K562 (cell line): ENCODE measurements around the gene LGR6. TPM values are rescaled to one million over a fixed set of nuclear protein-coding genes. Genes with fewer than 3 reads are reported as not detected.

Experiments
- DPF2 ChIP-seq: fragments of 450-650 bp; IDR thresholded peaks from 2 replicates; pipeline ENCODE4 v1.6.1; 2016
- ETS2 ChIP-seq: IDR thresholded peaks from 2 replicates; pipeline ENCODE4 v1.6.1; 2016; ENCODE audit warnings: borderline replicate concordance, missing genetic modification characterization, mild to moderate bottlenecking, moderate library complexity, missing compliant biosample characterization; ENCODE audit not compliant: poor library complexity, severe bottlenecking
- EZH2 ChIP-seq: IDR thresholded peaks from 2 replicates; pipeline ENCODE4 v1.6.1; 2012; ENCODE audit warnings: low read depth, mild to moderate bottlenecking, inconsistent platforms, low read length, borderline replicate concordance
- HDAC1 ChIP-seq, 2 experiments: fragments of 450-650 bp; IDR thresholded peaks; 2 replicates each; pipeline ENCODE4 v1.6.1; 2016 to 2017; ENCODE audit warnings: inconsistent platforms in 1 of 2, mild to moderate bottlenecking in 1 of 2, moderate library complexity in 1 of 2
- HNRNPUL1 ChIP-seq: fragments of 200-400 bp; formaldehyde crosslinking; IDR thresholded peaks from 2 replicates; pipeline ENCODE4 v1.6.1; 2017; ENCODE audit warnings: low read length
- MCM3 ChIP-seq: fragments of 450-650 bp; IDR thresholded peaks from 2 replicates; pipeline ENCODE4 v1.6.1; 2016
- PHB ChIP-seq: fragments of 250-450 bp; sonication (Bioruptor Pico); IDR thresholded peaks from 2 replicates; pipeline ENCODE4 v1.5.0; 2021
- RCOR1 ChIP-seq, 2 experiments: IDR thresholded peaks; 2 replicates each; pipeline ENCODE4 v1.6.1; 2012; ENCODE audit warnings: low read depth in 2 of 2, low read length in 2 of 2, borderline replicate concordance in 1 of 2, improper control_type of control experiment in 1 of 2
- SLC30A9 ChIP-seq: fragments of 250-450 bp; sonication (Bioruptor Pico); IDR thresholded peaks from 2 replicates; pipeline ENCODE4 v1.8.0; 2022; ENCODE audit warnings: mild to moderate bottlenecking, moderate library complexity
- SNIP1 ChIP-seq: fragments of 450-650 bp; IDR thresholded peaks from 2 replicates; pipeline ENCODE4 v1.7.1; 2017; ENCODE audit warnings: low read depth, mild to moderate bottlenecking
- TAF7 ChIP-seq: fragments of 450-650 bp; IDR thresholded peaks from 2 replicates; pipeline ENCODE4 v1.6.1; 2016; ENCODE audit warnings: missing genetic modification characterization, missing compliant biosample characterization
- ZNF644 ChIP-seq: fragments of 200-800 bp; sonication (Bioruptor generic); IDR thresholded peaks from 2 replicates; pipeline ENCODE4 v1.6.1; 2016; ENCODE audit warnings: low read depth, missing genetic modification characterization, missing compliant biosample characterization
- polyA plus RNA-seq, 8 experiments: library from polyadenylated mRNA; depleted of rRNA in 4 of 8; stranded (reverse) in 5 of 8; unstranded in 3 of 8; fragments of >200 nt; fragmentation: Nextera tagmentation in 2 of 8; fragmentation: Illumina TruSeq in 1 of 8; extraction: Ambion mirVana in 2 of 8; extraction: Trizol in 1 of 8; gene quantifications; 2 replicates each; pipeline versions ENCODE4 v1.2.1 to v1.2.3, GENCODE V29; 2011 to 2014; ENCODE audit warnings: inconsistent platforms in 1 of 8, missing spikeins in 1 of 8
- total RNA-seq, 7 experiments: library from RNA; depleted of rRNA in 6 of 7; stranded (reverse); fragments of >200 nt in 6 of 7; fragmentation: Illumina TruSeq in 2 of 7; extraction: Trizol in 2 of 7; gene quantifications; 2 replicates each; pipeline versions ENCODE4 v1.2.1 to v1.2.3, GENCODE V29; 2011 to 2021; ENCODE audit warnings: low replicate concordance in 1 of 7
- TF ChIP-seq, protein P1 (sequence below): fragments of 200-800 bp; sonication (Bioruptor generic); IDR thresholded peaks from 2 replicates; pipeline ENCODE4 v1.6.1; 2017; ENCODE audit warnings: missing genetic modification characterization, missing compliant biosample characterization
- TF ChIP-seq, protein P2 (sequence below): fragments of 250-450 bp; sonication (Bioruptor Pico); IDR thresholded peaks from 2 replicates; pipeline ENCODE4 v1.8.0; 2021; ENCODE audit warnings: moderate library complexity, mild to moderate bottlenecking, inconsistent platforms
- TF ChIP-seq, protein P3 (sequence below): sonication (generic); formaldehyde crosslinking; IDR thresholded peaks from 2 replicates; pipeline ENCODE4 v1.8.0; 2023; ENCODE audit warnings: missing genetic modification reagents, mild to moderate bottlenecking, borderline replicate concordance
- TF ChIP-seq, protein P4 (sequence below): fragments of 450-650 bp; formaldehyde crosslinking; IDR thresholded peaks from 2 replicates; pipeline ENCODE4 v1.4.0; 2020; ENCODE audit warnings: mild to moderate bottlenecking, mixed read lengths

The LGR6 gene
- total and polyA plus RNA-seq, 9 of the 15 experiments (the other 6 are each of a cell fraction or from before 2014, with no cell fraction given), result 0.01 to 0.54 (median 0.17) TPM; not detected in 1

DNA sequence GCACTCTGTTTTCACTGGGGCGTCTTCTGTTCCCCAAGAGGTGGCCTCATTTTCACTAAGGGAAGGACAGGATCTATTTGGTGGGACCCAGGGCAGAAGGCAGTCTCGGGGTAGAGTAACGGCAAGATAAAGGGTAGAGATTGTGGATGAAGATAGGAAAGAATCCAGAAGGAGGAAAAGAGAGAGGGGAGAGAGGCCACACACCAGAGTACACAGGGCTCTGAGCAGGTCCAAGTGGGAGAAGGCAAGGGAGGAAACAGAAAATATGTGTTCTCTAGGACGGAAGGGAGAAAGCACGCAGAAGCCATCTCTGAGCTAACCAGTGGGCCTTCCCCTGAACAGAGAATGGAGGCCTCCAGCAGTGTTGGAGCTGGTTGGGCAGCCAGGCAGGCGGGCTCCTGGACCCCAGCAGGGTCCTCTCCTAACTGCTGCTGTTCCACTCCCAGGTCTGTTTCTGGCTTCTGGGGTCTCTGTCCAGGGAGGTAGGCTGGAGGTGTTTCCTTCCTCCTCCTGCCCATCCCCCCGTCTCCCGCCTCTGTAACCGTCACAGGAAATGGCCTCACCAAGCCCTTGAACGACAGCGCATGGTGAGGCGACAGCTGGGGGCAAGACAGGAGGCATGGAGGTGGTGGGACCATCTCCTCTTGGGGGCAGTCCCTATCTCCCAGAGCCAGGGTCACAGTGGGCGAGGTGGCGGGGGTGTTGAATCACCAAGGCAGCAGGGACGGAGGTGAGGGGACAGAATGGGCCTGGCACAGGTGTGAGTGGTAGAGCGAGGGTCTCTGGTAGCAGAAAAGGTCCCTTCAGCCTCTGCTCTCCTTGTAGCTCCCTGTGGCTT, 33.8 kb upstream of the LGR6 start (continued):
- TF ChIP-seq ZNF644 (no peak; the same call in 1 of the 2 replicates), EZH2 (no peak), SNIP1 (no peak; the same call in 1 of the 2 replicates), DPF2 (0 out of 2 replicates have a peak, but pooled peaks have one; percentile 70), HDAC1 (IDR thresholded peaks at IDR 0.05) (peak in 1 of 2 experiments; percentile 65; a peak in 2 of 4 replicates), HNRNPUL1 (no peak), RCOR1 (IDR thresholded peaks at IDR 0.05; ENCODE audit: borderline replicate concordance in 1 of 2, low read depth in 2 of 2, low read length in 2 of 2) (peak in 1 of 2 experiments; percentile 60; a peak in 1 of 4 replicates), PHB (CRISPR knock-in tag) (peak; percentile 89; the same call in 1 of the 2 replicates), MCM3 (no peak), ETS2 (tag) (peak; percentile 48), TAF7 (tag) (peak; percentile 77), SLC30A9 (CRISPR knock-in tag) (no peak)
- TF ChIP-seq, protein P1, sequence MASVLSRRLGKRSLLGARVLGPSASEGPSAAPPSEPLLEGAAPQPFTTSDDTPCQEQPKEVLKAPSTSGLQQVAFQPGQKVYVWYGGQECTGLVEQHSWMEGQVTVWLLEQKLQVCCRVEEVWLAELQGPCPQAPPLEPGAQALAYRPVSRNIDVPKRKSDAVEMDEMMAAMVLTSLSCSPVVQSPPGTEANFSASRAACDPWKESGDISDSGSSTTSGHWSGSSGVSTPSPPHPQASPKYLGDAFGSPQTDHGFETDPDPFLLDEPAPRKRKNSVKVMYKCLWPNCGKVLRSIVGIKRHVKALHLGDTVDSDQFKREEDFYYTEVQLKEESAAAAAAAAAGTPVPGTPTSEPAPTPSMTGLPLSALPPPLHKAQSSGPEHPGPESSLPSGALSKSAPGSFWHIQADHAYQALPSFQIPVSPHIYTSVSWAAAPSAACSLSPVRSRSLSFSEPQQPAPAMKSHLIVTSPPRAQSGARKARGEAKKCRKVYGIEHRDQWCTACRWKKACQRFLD, result peak; percentile 61; the same call in 1 of the 2 replicates
- TF ChIP-seq, protein P2, sequence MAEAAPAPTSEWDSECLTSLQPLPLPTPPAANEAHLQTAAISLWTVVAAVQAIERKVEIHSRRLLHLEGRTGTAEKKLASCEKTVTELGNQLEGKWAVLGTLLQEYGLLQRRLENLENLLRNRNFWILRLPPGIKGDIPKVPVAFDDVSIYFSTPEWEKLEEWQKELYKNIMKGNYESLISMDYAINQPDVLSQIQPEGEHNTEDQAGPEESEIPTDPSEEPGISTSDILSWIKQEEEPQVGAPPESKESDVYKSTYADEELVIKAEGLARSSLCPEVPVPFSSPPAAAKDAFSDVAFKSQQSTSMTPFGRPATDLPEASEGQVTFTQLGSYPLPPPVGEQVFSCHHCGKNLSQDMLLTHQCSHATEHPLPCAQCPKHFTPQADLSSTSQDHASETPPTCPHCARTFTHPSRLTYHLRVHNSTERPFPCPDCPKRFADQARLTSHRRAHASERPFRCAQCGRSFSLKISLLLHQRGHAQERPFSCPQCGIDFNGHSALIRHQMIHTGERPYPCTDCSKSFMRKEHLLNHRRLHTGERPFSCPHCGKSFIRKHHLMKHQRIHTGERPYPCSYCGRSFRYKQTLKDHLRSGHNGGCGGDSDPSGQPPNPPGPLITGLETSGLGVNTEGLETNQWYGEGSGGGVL (CRISPR knock-in tag), result no peak
- TF ChIP-seq, protein P3, sequence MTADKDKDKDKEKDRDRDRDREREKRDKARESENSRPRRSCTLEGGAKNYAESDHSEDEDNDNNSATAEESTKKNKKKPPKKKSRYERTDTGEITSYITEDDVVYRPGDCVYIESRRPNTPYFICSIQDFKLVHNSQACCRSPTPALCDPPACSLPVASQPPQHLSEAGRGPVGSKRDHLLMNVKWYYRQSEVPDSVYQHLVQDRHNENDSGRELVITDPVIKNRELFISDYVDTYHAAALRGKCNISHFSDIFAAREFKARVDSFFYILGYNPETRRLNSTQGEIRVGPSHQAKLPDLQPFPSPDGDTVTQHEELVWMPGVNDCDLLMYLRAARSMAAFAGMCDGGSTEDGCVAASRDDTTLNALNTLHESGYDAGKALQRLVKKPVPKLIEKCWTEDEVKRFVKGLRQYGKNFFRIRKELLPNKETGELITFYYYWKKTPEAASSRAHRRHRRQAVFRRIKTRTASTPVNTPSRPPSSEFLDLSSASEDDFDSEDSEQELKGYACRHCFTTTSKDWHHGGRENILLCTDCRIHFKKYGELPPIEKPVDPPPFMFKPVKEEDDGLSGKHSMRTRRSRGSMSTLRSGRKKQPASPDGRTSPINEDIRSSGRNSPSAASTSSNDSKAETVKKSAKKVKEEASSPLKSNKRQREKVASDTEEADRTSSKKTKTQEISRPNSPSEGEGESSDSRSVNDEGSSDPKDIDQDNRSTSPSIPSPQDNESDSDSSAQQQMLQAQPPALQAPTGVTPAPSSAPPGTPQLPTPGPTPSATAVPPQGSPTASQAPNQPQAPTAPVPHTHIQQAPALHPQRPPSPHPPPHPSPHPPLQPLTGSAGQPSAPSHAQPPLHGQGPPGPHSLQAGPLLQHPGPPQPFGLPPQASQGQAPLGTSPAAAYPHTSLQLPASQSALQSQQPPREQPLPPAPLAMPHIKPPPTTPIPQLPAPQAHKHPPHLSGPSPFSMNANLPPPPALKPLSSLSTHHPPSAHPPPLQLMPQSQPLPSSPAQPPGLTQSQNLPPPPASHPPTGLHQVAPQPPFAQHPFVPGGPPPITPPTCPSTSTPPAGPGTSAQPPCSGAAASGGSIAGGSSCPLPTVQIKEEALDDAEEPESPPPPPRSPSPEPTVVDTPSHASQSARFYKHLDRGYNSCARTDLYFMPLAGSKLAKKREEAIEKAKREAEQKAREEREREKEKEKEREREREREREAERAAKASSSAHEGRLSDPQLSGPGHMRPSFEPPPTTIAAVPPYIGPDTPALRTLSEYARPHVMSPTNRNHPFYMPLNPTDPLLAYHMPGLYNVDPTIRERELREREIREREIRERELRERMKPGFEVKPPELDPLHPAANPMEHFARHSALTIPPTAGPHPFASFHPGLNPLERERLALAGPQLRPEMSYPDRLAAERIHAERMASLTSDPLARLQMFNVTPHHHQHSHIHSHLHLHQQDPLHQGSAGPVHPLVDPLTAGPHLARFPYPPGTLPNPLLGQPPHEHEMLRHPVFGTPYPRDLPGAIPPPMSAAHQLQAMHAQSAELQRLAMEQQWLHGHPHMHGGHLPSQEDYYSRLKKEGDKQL, result no peak
- TF ChIP-seq, protein P4, sequence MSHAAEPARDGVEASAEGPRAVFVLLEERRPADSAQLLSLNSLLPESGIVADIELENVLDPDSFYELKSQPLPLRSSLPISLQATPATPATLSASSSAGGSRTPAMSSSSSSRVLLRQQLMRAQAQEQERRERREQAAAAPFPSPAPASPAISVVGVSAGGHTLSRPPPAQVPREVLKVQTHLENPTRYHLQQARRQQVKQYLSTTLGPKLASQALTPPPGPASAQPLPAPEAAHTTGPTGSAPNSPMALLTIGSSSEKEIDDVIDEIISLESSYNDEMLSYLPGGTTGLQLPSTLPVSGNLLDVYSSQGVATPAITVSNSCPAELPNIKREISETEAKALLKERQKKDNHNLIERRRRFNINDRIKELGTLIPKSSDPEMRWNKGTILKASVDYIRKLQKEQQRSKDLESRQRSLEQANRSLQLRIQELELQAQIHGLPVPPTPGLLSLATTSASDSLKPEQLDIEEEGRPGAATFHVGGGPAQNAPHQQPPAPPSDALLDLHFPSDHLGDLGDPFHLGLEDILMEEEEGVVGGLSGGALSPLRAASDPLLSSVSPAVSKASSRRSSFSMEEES (CRISPR knock-in tag), result no peak; the same call in 1 of the 2 replicates
